ENCODE results near the gene LRRC28. TPM values are rescaled to one million over a fixed set of nuclear protein-coding genes. Genes with fewer than 3 reads are reported as not detected.

The LRRC28 gene
- total and polyA plus RNA-seq, 3 donors from 2014 or later: 78.9 to 100.0 (median 97.1) TPM

- 82 to 93% methylated on average over 2 to 6 of the region's 6 CpGs for WGBS, 2 donors
- intact Hi-C loops (cut with DNase I; ENCODE audit: low total_unique reads): no loop called here
- TF ChIP-seq POLR2A (IDR thresholded peaks at IDR 0.05) (no peak), CTCF (IDR thresholded peaks at IDR 0.05) (no peak)
- DNase-seq: no peak
- Histone ChIP-seq H3K4me1 (peaks cover 18% of the 10 kb centered on the region), H3K27ac (peak overlapping the region in 1 of 2 donors; percentile 48), H3K9me3 (no peaks in the 10 kb centered on the region), H3K4me3 (no peak overlapping the region), H3K27me3 (no peaks in the 10 kb centered on the region), H3K36me3 (ENCODE audit: low read depth, missing control alignments) (no peaks in the 10 kb centered on the region)
Measured at GRCh38 chr15:99409560-99409959, 158.3 kb downstream of the LRRC28 start.

- TF ChIP-seq CTCF (IDR thresholded peaks at IDR 0.05) (no peak), POLR2A (IDR thresholded peaks at IDR 0.05) (no peak)
- intact Hi-C loops (cut with DNase I; ENCODE audit: low total_unique reads): no loop called here
- Histone ChIP-seq H3K4me1 (peaks cover 22% of the 10 kb centered on the region), H3K36me3 (ENCODE audit: low read depth, missing control alignments) (no peaks in the 10 kb centered on the region), H3K9me3 (no peaks in the 10 kb centered on the region), H3K27me3 (no peaks in the 10 kb centered on the region), H3K27ac (no peak overlapping the region), H3K4me3 (no peak overlapping the region)
- DNase-seq: no peak
- WGBS, 2 donors: 87 to 92% methylated on average over 3 to 4 of the region's 4 CpGs
Measured at GRCh38 chr15:99410477-99410876, 159.2 kb downstream of the LRRC28 start.

GRCh38 chr15:99411234-99411633 is 160.0 kb downstream of the LRRC28 start:
- WGBS, 2 donors: 89 to 98% methylated on average over 7 to 8 of the region's 8 CpGs
- TF ChIP-seq POLR2A (IDR thresholded peaks at IDR 0.05) (no peak), CTCF (IDR thresholded peaks at IDR 0.05) (no peak)
- intact Hi-C loops (cut with DNase I; ENCODE audit: low total_unique reads): no loop called here
- H3K4me3 ChIP-seq: no peak overlapping the region
- no peaks in the 10 kb centered on the region for H3K27me3 ChIP-seq
- no peak for DNase-seq
- H3K27ac ChIP-seq: no peak overlapping the region
- H3K9me3 ChIP-seq: no peaks in the 10 kb centered on the region
- peaks cover 22% of the 10 kb centered on the region for H3K4me1 ChIP-seq
- no peaks in the 10 kb centered on the region for H3K36me3 ChIP-seq (ENCODE audit: low read depth, missing control alignments)

- no peaks in the 10 kb centered on the region for H3K27me3 ChIP-seq
- DNase-seq: peak; percentile 9
- H3K9me3 ChIP-seq: no peaks in the 10 kb centered on the region
- no peak for TF ChIP-seq CTCF (IDR thresholded peaks at IDR 0.05)
- no peak for TF ChIP-seq POLR2A (IDR thresholded peaks at IDR 0.05)
- 97 to 100% methylated on average over 5 to 6 of the region's 6 CpGs for WGBS, 2 donors
- intact Hi-C loops (cut with DNase I; ENCODE audit: low total_unique reads): no loop called here
- no peak overlapping the region for H3K4me3 ChIP-seq
- H3K27ac ChIP-seq: no peak overlapping the region
- peaks cover 22% of the 10 kb centered on the region for H3K4me1 ChIP-seq
- H3K36me3 ChIP-seq (ENCODE audit: low read depth, missing control alignments): no peaks in the 10 kb centered on the region
Measured at GRCh38 chr15:99412082-99412481, 160.8 kb downstream of the LRRC28 start.

GRCh38 chr15:99412626-99413025 is 161.3 kb downstream of the LRRC28 start:
- TF ChIP-seq POLR2A (IDR thresholded peaks at IDR 0.05): no peak
- TF ChIP-seq CTCF (IDR thresholded peaks at IDR 0.05): no peak
- intact Hi-C loops (cut with DNase I; ENCODE audit: low total_unique reads): no loop called here
- no peaks in the 10 kb centered on the region for H3K36me3 ChIP-seq (ENCODE audit: low read depth, missing control alignments)
- H3K9me3 ChIP-seq: no peaks in the 10 kb centered on the region
- H3K27me3 ChIP-seq: no peaks in the 10 kb centered on the region
- WGBS, 2 donors: 80 to 95% methylated on average over 1 to 8 of the region's 8 CpGs
- peaks cover 22% of the 10 kb centered on the region for H3K4me1 ChIP-seq
- no peak overlapping the region for H3K27ac ChIP-seq
- DNase-seq: no peak
- no peak overlapping the region for H3K4me3 ChIP-seq
